HG03354 (cell line): ENCODE data around the gene NTNG1.

Source experiments
- ATAC-seq: cut with Tn5 transposase; IDR thresholded peaks from one replicate; pipeline ENCODE4 v1.9.1; 2021; ENCODE audit warnings: mild to moderate bottlenecking; ENCODE audit not compliant: unreplicated experiment, poor library complexity, severe bottlenecking

Gene NTNG1

DNA sequence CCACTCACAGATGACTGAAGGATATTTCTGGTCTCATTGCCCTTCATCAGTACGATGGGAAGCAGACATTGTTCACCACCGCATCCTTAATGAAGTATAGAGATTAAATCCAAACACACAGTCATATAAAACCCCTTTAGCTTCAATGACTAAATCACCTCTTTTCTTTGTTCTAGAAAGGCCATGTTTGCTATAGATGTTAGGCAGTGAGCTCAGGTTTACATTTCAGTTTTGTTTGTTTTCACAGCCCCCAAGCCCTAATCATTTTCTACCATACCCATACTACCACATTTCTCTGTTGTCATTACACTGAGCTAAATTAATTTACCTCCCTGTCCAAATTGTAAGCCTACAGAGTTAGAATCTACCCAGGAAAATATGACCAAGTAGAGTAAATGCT lies 385.1 kb downstream of the NTNG1 start:
- no peak for ATAC-seq

DNA sequence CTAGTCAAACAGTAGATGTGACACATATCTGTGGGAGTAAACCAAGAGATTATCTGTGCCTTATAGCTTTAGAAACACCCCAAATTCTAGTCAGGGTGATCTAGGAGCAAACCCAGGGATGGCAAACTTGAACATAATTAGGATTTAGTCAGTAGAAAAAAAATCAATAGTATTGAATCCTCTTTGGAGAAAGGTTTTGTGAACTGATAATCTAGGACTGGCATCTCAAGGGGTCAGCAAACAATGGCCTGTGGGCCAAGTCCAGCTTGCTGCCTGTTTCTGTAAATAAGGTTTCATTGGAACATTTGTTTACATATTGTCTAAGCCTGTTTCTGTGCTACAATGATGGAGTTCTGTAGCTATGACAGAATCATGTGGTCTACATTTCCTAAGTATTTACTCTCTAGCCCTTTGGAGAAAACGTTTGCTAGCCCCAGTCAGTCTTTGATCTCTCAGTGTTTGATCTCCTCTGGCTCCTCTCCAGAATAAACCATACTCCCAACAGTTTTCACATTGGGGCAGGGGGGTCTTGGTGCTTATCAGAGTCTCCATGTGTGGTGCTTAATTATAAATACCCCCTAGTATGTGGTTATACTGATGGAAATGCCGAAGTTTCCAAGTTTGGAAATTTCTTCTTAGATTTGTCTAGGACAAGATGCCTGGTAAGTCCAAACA lies 385.8 kb downstream of the NTNG1 start:
- ATAC-seq, result no peak

DNA sequence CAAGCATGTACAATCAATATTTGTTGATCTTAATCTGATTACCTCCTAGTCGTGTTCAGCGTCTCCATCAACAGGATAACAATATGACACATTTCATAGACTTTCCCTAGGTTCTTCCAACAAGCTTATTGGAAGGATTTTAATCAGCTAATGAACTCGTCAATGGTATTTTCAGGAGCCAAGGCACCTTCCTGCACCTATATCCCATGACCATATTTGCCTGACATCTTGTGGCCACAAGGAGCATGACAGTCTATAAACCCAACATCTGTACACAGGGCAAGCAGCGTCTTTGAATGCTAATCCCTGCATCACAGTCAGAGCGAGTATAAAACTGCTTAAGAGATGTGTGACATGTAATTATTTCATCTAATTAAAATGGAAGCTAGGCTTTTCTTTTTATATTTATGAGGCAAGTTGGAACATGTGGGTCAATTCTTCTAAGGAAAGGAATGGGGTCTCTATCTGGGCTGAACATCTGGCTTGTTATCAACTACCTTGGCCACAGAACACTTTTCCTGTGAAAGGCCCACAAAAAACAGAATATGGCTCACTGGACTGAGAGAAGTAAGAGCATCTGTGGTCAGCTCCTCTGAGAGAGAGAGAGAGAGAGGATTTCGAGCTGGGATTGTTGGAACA lies 388.8 kb downstream of the NTNG1 start:
- ATAC-seq, result peak; percentile 98

DNA sequence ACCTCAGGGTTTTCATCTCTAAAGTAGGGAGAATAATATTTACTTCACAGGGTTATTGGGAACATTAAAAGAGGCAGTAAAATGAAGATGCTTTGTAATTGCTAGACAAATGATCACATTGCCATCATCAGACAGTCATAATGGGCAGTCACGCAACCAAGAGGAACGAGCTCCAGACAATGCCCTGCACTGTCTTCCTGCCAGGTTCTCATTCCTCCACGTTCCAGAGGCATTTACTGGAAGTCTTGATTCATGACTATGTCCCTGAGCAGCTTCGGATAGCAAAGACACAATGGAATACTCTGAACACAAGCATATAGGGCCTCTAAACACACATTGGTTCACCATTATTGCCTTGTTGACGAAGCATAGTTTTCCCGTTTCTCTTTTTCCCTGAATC lies 389.7 kb downstream of the NTNG1 start:
- ATAC-seq, result no peak

DNA sequence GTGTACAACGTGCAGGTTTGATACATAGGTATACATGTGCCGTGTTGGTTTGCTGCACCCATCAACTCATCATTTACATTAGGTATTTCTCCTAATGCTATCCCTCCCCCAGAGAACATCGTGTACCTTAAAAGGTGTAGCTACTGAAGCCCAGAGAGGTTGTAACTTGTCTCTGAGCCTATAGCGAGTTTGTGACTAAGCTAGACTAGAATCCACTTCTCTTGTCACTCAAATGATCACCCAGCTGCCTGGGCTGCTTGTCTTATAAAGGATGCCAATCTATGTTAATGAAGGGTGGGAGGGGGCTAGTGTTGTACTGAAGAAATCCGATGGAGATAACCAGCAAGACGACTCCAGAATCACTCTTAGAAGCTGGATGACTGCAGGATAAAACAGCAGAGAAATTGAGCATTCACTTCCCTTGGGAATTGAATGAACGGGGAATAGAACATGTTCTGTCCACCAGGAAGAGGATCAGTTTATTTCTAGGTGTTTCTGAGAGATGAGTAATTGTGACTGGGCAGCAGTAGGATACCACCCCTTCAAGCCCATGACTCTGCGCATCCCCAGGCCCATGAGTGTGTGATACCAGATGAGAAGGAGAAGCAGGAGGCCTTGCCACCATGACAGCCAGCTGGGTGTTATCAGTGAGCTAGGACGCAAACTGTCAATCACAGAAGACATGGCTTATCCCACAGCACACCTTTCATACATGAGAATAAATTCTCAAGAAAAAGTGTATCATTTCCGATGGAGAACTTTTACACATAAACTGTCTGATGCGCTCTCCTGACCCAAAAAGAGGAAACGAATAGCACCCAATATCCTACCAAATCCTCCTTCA lies 390.4 kb downstream of the NTNG1 start:
- ATAC-seq, result no peak

DNA sequence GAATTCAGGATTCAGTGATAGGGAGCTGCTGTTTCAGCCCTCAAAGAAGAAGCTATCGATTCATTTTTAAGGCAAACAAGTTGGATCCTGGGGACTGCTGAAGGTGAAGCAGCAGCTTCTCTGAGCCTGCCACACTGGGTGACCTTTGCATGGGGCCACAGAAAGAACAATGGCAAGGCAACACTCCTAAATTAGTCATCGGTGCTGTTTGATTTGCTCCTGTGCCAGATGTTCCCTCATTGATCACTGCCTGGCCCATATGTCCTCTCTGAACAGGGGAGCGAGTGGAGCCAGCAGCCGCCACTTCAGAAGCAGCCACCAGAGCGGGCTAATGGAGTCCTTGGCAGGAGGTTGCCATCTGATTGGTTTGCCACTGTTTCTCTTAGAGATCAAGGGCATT lies 391.5 kb downstream of the NTNG1 start:
- ATAC-seq, result no peak
